ENCODE measurements around the gene SLC9A8.
"Not testable (repeated sequence)": the region's sequence is repeated elsewhere in the genome, so short reads cannot be mapped to it uniquely, and the experiment has no call there.

SLC9A8 gene

GRCh38 chr20:49891476-49892110 is 79.0 kb downstream of the SLC9A8 start:
- no peak for DNase-seq (ENCODE audit: low read depth in 3 of 3, low spot score in 1 of 3)

GRCh38 chr20:49892260-49892659 is 79.6 kb downstream of the SLC9A8 start:
- no peak for DNase-seq (ENCODE audit: low read depth in 3 of 3, low spot score in 1 of 3)

GRCh38 chr20:49892817-49893216 is 80.2 kb downstream of the SLC9A8 start:
- DNase-seq (ENCODE audit: low read depth in 3 of 3, low spot score in 1 of 3) = no peak

GRCh38 chr20:49893242-49894072 is 80.8 kb downstream of the SLC9A8 start:
- DNase-seq (ENCODE audit: low read depth in 3 of 3, low spot score in 1 of 3) = no peak

- DNase-seq (ENCODE audit: low read depth in 3 of 3, low spot score in 1 of 3) = no peak
Observed at GRCh38 chr20:49894073-49894470, 81.4 kb downstream of the SLC9A8 start.

GRCh38 chr20:49895474-49896093 is 83.0 kb downstream of the SLC9A8 start:
- DNase-seq (ENCODE audit: low read depth in 3 of 3, low spot score in 1 of 3) = not testable (repeated sequence)

- DNase-seq (ENCODE audit: low read depth in 3 of 3, low spot score in 1 of 3) = no peak
Observed at GRCh38 chr20:49896204-49896603, 83.6 kb downstream of the SLC9A8 start.

- DNase-seq (ENCODE audit: low read depth in 3 of 3, low spot score in 1 of 3) = no peak
Observed at GRCh38 chr20:49899541-49900383, 87.1 kb downstream of the SLC9A8 start.

GRCh38 chr20:49901588-49901987 is 89.0 kb downstream of the SLC9A8 start:
- no peak for DNase-seq (ENCODE audit: low read depth in 3 of 3, low spot score in 1 of 3)

- DNase-seq (ENCODE audit: low read depth in 3 of 3, low spot score in 1 of 3) = no peak
Observed at GRCh38 chr20:49904440-49905214, 92.0 kb downstream of the SLC9A8 start.

- DNase-seq (ENCODE audit: low read depth in 3 of 3, low spot score in 1 of 3) = no peak
Observed at GRCh38 chr20:49905415-49906091, 92.9 kb downstream of the SLC9A8 start.

- no peak for DNase-seq (ENCODE audit: low read depth in 3 of 3, low spot score in 1 of 3)
Observed at GRCh38 chr20:49906101-49906604, 93.5 kb downstream of the SLC9A8 start.

GRCh38 chr20:49906615-49907154 is 94.1 kb downstream of the SLC9A8 start:
- no peak for DNase-seq (ENCODE audit: low read depth in 3 of 3, low spot score in 1 of 3)

GRCh38 chr20:49907405-49908257 is 95.0 kb downstream of the SLC9A8 start:
- no peak for DNase-seq (ENCODE audit: low read depth in 3 of 3, low spot score in 1 of 3)

- no peak for DNase-seq (ENCODE audit: low read depth in 3 of 3, low spot score in 1 of 3)
Observed at GRCh38 chr20:49908258-49908565, 95.6 kb downstream of the SLC9A8 start.

- no peak for DNase-seq (ENCODE audit: low read depth in 3 of 3, low spot score in 1 of 3)
Observed at GRCh38 chr20:49909499-49910339, 97.1 kb downstream of the SLC9A8 start.

GRCh38 chr20:49910340-49910706 is 97.7 kb downstream of the SLC9A8 start:
- no peak for DNase-seq (ENCODE audit: low read depth in 3 of 3, low spot score in 1 of 3)

All from stimulated activated CD4-positive, alpha-beta T cell treated with anti-CD3 and anti-CD28 coated beads, TNF-alpha, amount 100 ng/mL, for 1 hour (primary cell).